ENCODE data around the gene KLHL29.

The KLHL29 gene

DNA sequence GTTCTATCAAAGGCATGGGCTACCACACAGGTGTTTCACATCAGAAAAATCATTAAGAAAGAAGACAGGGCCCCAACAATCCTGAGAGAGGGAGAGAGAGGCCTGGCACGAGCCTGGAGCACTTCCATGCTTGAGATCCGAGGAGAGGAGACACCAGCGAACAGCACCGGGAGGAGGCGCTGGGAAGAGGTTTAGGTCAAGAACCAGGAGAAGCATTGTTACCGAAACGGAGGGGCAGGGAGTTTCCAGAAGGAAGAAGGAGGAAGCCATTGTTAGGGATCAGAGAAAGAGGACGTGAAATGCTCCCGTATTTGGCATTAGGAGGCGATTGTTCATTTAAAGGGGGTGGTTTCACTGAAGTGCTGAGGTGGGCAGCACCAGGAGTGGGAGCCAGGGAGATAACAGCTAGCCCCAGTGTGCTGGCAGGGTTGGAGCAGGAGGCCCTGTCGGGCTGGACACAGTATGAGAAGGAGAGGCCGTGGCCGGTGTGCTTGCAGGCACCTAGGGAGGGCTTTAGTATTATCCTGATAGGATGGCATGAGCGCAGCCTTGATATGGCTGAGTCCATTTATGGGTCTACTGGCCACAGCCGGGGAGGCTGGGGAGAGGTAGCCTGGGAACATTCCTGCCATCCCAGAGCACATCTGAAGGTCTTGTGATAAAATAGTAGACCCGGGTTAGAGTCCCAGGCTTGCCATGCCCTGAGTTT lies 244.9 kb downstream of the KLHL29 start:
- no peak overlapping the region for H3K27ac ChIP-seq (ENCODE audit: low read depth, low read length)
- no peaks in the 10 kb centered on the region for H4K20me1 ChIP-seq (ENCODE audit: control insufficient read depth, insufficient read depth, low read depth, low read length)
- no peaks in the 10 kb centered on the region for H3K27me3 ChIP-seq (ENCODE audit: control insufficient read depth, low read length)
- no peaks in the 10 kb centered on the region for H3K79me2 ChIP-seq (ENCODE audit: control insufficient read depth, low read length)
- H3K9me3 ChIP-seq (ENCODE audit: control insufficient read depth, insufficient read depth, low read length) = no peaks in the 10 kb centered on the region
- H3K36me3 ChIP-seq (ENCODE audit: control insufficient read depth, low read length) = no peaks in the 10 kb centered on the region
- no peaks in the 10 kb centered on the region for H3K4me1 ChIP-seq (ENCODE audit: control insufficient read depth, low read length)
- TF ChIP-seq EZH2phosphoT487 (IDR thresholded peaks at IDR 0.05; ENCODE audit: borderline replicate concordance, low read length) = no peak
- TF ChIP-seq, protein P1, sequence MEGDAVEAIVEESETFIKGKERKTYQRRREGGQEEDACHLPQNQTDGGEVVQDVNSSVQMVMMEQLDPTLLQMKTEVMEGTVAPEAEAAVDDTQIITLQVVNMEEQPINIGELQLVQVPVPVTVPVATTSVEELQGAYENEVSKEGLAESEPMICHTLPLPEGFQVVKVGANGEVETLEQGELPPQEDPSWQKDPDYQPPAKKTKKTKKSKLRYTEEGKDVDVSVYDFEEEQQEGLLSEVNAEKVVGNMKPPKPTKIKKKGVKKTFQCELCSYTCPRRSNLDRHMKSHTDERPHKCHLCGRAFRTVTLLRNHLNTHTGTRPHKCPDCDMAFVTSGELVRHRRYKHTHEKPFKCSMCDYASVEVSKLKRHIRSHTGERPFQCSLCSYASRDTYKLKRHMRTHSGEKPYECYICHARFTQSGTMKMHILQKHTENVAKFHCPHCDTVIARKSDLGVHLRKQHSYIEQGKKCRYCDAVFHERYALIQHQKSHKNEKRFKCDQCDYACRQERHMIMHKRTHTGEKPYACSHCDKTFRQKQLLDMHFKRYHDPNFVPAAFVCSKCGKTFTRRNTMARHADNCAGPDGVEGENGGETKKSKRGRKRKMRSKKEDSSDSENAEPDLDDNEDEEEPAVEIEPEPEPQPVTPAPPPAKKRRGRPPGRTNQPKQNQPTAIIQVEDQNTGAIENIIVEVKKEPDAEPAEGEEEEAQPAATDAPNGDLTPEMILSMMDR (IDR thresholded peaks at IDR 0.05; ENCODE audit: low read depth, low read length, poor library complexity, severe bottlenecking) = no peak
- no peaks in the 10 kb centered on the region for H3F3A ChIP-seq (ENCODE audit: control insufficient read depth, insufficient read depth)
- H3K4me2 ChIP-seq (ENCODE audit: low read length) = no peak overlapping the region
- H3K4me3 ChIP-seq (ENCODE audit: low read length) = no peak overlapping the region
- no peaks in the 10 kb centered on the region for H3K9me2 ChIP-seq (replicated peaks; ENCODE audit: control insufficient read depth, low read length)

DNA sequence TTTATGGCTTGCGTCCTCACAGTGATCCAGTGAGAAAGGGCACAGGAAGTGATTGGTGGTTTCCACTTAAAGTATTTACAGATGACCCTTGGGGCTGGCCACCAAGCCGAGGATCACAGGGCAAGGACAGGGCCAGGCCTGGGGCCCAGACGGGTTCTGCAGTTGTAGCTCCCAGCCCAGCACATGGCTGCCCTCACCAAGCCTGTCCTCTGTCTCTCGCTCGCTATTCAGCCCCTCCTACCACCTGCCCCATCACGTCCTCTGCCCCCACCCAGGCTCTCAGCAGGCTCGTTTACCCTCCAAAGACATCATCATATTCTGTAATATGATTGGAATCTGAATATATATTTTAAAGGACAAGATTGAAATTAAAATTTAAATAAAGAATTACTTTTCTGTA lies 246.0 kb downstream of the KLHL29 start:
- no peaks in the 10 kb centered on the region for H3K79me2 ChIP-seq (ENCODE audit: control insufficient read depth, low read length)
- no peaks in the 10 kb centered on the region for H3K27me3 ChIP-seq (ENCODE audit: control insufficient read depth, low read length)
- H3K4me1 ChIP-seq (ENCODE audit: control insufficient read depth, low read length) = no peaks in the 10 kb centered on the region
- no peaks in the 10 kb centered on the region for H4K20me1 ChIP-seq (ENCODE audit: control insufficient read depth, insufficient read depth, low read depth, low read length)
- H3K9me2 ChIP-seq (replicated peaks; ENCODE audit: control insufficient read depth, low read length) = no peaks in the 10 kb centered on the region
- TF ChIP-seq EZH2phosphoT487 (IDR thresholded peaks at IDR 0.05; ENCODE audit: borderline replicate concordance, low read length) = no peak
- TF ChIP-seq, protein P1 (IDR thresholded peaks at IDR 0.05; ENCODE audit: low read depth, low read length, poor library complexity, severe bottlenecking) = no peak
- H3K4me2 ChIP-seq (ENCODE audit: low read length) = no peak overlapping the region
- no peaks in the 10 kb centered on the region for H3F3A ChIP-seq (ENCODE audit: control insufficient read depth, insufficient read depth)
- no peaks in the 10 kb centered on the region for H3K36me3 ChIP-seq (ENCODE audit: control insufficient read depth, low read length)
- no peak overlapping the region for H3K4me3 ChIP-seq (ENCODE audit: low read length)
- no peak overlapping the region for H3K27ac ChIP-seq (ENCODE audit: low read depth, low read length)
- no peaks in the 10 kb centered on the region for H3K9me3 ChIP-seq (ENCODE audit: control insufficient read depth, insufficient read depth, low read length)

DNA sequence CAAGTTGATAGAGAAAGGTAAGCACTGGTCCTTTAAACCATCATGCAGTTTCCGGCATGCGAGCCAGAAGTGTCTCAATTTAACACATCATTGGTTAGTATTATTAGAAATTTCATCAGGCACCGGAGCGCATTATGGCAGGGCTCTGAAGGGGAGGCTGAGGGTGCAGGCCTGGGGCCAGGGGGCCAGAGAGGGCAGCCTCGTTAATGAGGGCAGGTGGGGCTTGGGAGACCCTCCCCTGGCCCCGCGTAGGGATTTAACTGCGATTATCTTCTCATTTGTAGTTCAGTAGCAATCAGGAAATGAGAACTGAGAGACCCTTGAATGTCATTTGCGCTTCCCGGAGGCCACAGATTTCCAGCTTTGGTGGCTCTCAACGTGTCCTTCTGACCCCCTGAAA lies 246.4 kb downstream of the KLHL29 start:
- Histone ChIP-seq H3K79me2 (ENCODE audit: control insufficient read depth, low read length) (no peaks in the 10 kb centered on the region), H3K27me3 (ENCODE audit: control insufficient read depth, low read length) (no peaks in the 10 kb centered on the region)

More for the DNA sequence above, 246.4 kb downstream of the KLHL29 start:
- H3K36me3 ChIP-seq (ENCODE audit: control insufficient read depth, low read length) = no peaks in the 10 kb centered on the region
- H4K20me1 ChIP-seq (ENCODE audit: control insufficient read depth, insufficient read depth, low read depth, low read length) = no peaks in the 10 kb centered on the region
- H3K4me3 ChIP-seq (ENCODE audit: low read length) = no peak overlapping the region
- no peak for TF ChIP-seq EZH2phosphoT487 (IDR thresholded peaks at IDR 0.05; ENCODE audit: borderline replicate concordance, low read length)
- TF ChIP-seq, protein P1 (IDR thresholded peaks at IDR 0.05; ENCODE audit: low read depth, low read length, poor library complexity, severe bottlenecking) = no peak
- no peaks in the 10 kb centered on the region for H3K4me1 ChIP-seq (ENCODE audit: control insufficient read depth, low read length)
- H3K9me2 ChIP-seq (replicated peaks; ENCODE audit: control insufficient read depth, low read length) = no peaks in the 10 kb centered on the region
- H3F3A ChIP-seq (ENCODE audit: control insufficient read depth, insufficient read depth) = no peaks in the 10 kb centered on the region
- H3K9me3 ChIP-seq (ENCODE audit: control insufficient read depth, insufficient read depth, low read length) = no peaks in the 10 kb centered on the region
- H3K4me2 ChIP-seq (ENCODE audit: low read length) = no peak overlapping the region
- no peak overlapping the region for H3K27ac ChIP-seq (ENCODE audit: low read depth, low read length)
